Loucy (cell line): ENCODE results near the gene MEGF8.
"Not testable (repeated sequence)": the region's sequence is repeated elsewhere in the genome, so short reads cannot be mapped to it uniquely, and the experiment has no call there.

ENCODE experiments used
- H2AFZ ChIP-seq: fragments of 200-600 bp; sonication (generic); 2 replicates; pipeline ENCODE4 v1.6.0; 2016; ENCODE audit warnings: antibody characterized with exemption, mild to moderate bottlenecking, low read length, moderate library complexity
- H3F3A ChIP-seq: fragments of 200-600 bp; 2 replicates; pipeline ENCODE4 v1.6.0; 2016; ENCODE audit warnings: antibody characterized with exemption, low read depth, mild to moderate bottlenecking
- H3K27me3 ChIP-seq: fragments of 200-600 bp; sonication (generic); 2 replicates; pipeline ENCODE4 v1.6.1; 2014; ENCODE audit warnings: low read length, mild to moderate bottlenecking; ENCODE audit not compliant: insufficient read depth, poor library complexity, severe bottlenecking
- H3K36me3 ChIP-seq: fragments of 200-600 bp; sonication (generic); 2 replicates; pipeline ENCODE4 v1.6.1; 2016; ENCODE audit warnings: low read length; ENCODE audit not compliant: insufficient read depth
- H3K4me1 ChIP-seq: fragments of 200-600 bp; sonication (generic); 2 replicates; pipeline ENCODE4 v1.5.1; 2014; ENCODE audit warnings: low read length, mild to moderate bottlenecking; ENCODE audit not compliant: insufficient read depth, poor library complexity, severe bottlenecking
- H3K4me2 ChIP-seq: fragments of 200-600 bp; sonication (generic); 2 replicates; pipeline ENCODE4 v1.6.0; 2014; ENCODE audit warnings: antibody characterized with exemption, low read length, low read depth, mild to moderate bottlenecking; ENCODE audit not compliant: poor library complexity, severe bottlenecking
- H3K4me3 ChIP-seq: fragments of 200-600 bp; sonication (generic); 2 replicates; pipeline ENCODE4 v1.5.1; 2014; ENCODE audit warnings: low read length, mild to moderate bottlenecking, mixed read lengths; ENCODE audit not compliant: poor library complexity, severe bottlenecking
- H3K79me2 ChIP-seq: fragments of 200-600 bp; sonication (generic); 2 replicates; pipeline ENCODE4 v1.6.1; 2014; ENCODE audit warnings: low read length; ENCODE audit not compliant: insufficient read depth
- H3K9ac ChIP-seq: fragments of 200-600 bp; sonication (generic); 2 replicates; pipeline ENCODE4 v1.6.0; 2014; ENCODE audit warnings: mild to moderate bottlenecking, low read depth, low read length, moderate library complexity; ENCODE audit not compliant: poor library complexity, severe bottlenecking
- H3K9me2 ChIP-seq: fragments of 200-600 bp; sonication (generic); replicated peaks from 2 replicates; pipeline ENCODE4 v1.6.1; 2016; ENCODE audit warnings: low read depth, low read length, mixed read lengths
- H3K9me3 ChIP-seq: fragments of 200-600 bp; sonication (generic); 2 replicates; pipeline ENCODE4 v1.6.1; 2014; ENCODE audit warnings: mild to moderate bottlenecking, antibody characterized with exemption, low read length, low read depth; ENCODE audit not compliant: insufficient read depth
- H4K20me1 ChIP-seq: fragments of 200-600 bp; sonication (generic); 2 replicates; pipeline ENCODE4 v1.6.0; 2014; ENCODE audit warnings: antibody characterized with exemption, low read length, mild to moderate bottlenecking; ENCODE audit not compliant: insufficient read depth, poor library complexity, severe bottlenecking
- CTCF ChIP-seq: fragments of 200-600 bp; sonication (generic); conservative IDR thresholded peaks from 2 replicates; pipeline ENCODE4 v1.5.1; 2014; ENCODE audit warnings: mild to moderate bottlenecking, antibody characterized with exemption, low read length
- EZH2phosphoT487 ChIP-seq: fragments of 200-600 bp; IDR thresholded peaks from 2 replicates; pipeline ENCODE4 v1.6.1; 2018; ENCODE audit warnings: antibody characterized with exemption, mild to moderate bottlenecking, moderate library complexity, borderline replicate concordance

Gene MEGF8

GRCh38 chr19:42334697-42335373, 9.4 kb downstream of the MEGF8 start:
- TF ChIP-seq CTCF, result no peak
- TF ChIP-seq EZH2phosphoT487, result no peak
- H3K36me3 ChIP-seq, result peaks cover 12% of the 10 kb centered on the region; the same call in 1 of the 2 replicates

GRCh38 chr19:42335374-42335936, 10.0 kb downstream of the MEGF8 start:
- Histone ChIP-seq H3K27me3 (no peaks in the 10 kb centered on the region), H3K4me3 (no peak overlapping the region), H2AFZ (no peak overlapping the region), H3K79me2 (peaks cover 8% of the 10 kb centered on the region; the same call in 1 of the 2 replicates), H3K9me3 (no peaks in the 10 kb centered on the region), H4K20me1 (no peaks in the 10 kb centered on the region), H3F3A (no peaks in the 10 kb centered on the region), H3K9me2 (no peaks in the 10 kb centered on the region), H3K9ac (no peak overlapping the region), H3K4me2 (no peak overlapping the region), H3K36me3 (peaks cover 12% of the 10 kb centered on the region; the same call in 1 of the 2 replicates), H3K4me1 (no peaks in the 10 kb centered on the region)
- TF ChIP-seq EZH2phosphoT487 (no peak), CTCF (no peak)

More at GRCh38 chr19:42334697-42335373, 9.4 kb downstream of the MEGF8 start:
- H4K20me1 ChIP-seq, result no peaks in the 10 kb centered on the region
- H3K9ac ChIP-seq, result no peak overlapping the region
- no peak overlapping the region for H3K4me2 ChIP-seq
- no peaks in the 10 kb centered on the region for H3K27me3 ChIP-seq
- H3K4me3 ChIP-seq, result no peak overlapping the region
- peaks cover 13% of the 10 kb centered on the region; the same call in 1 of the 2 replicates for H3K79me2 ChIP-seq
- H3F3A ChIP-seq, result no peaks in the 10 kb centered on the region
- peaks cover 3% of the 10 kb centered on the region for H3K4me1 ChIP-seq
- H3K9me3 ChIP-seq, result no peaks in the 10 kb centered on the region
- H2AFZ ChIP-seq, result no peak overlapping the region
- H3K9me2 ChIP-seq, result no peaks in the 10 kb centered on the region

- TF ChIP-seq EZH2phosphoT487 (no peak), CTCF (no peak)
- H3K4me3 ChIP-seq, result no peak overlapping the region
- H3K4me2 ChIP-seq, result no peak overlapping the region
- H3K9me2 ChIP-seq, result no peaks in the 10 kb centered on the region
- no peak overlapping the region for H3K9ac ChIP-seq
- no peaks in the 10 kb centered on the region for H3F3A ChIP-seq
- H3K4me1 ChIP-seq, result no peaks in the 10 kb centered on the region
- H2AFZ ChIP-seq, result no peak overlapping the region
- H3K36me3 ChIP-seq, result peaks cover 12% of the 10 kb centered on the region; the same call in 1 of the 2 replicates
- H3K9me3 ChIP-seq, result no peaks in the 10 kb centered on the region
- H3K79me2 ChIP-seq, result peaks cover 3% of the 10 kb centered on the region; the same call in 1 of the 2 replicates
- no peaks in the 10 kb centered on the region for H3K27me3 ChIP-seq
- no peaks in the 10 kb centered on the region for H4K20me1 ChIP-seq
Observed at GRCh38 chr19:42335971-42336370, 10.5 kb downstream of the MEGF8 start.

- not testable (repeated sequence) for H4K20me1 ChIP-seq, H3K9ac ChIP-seq, H2AFZ ChIP-seq, H3F3A ChIP-seq, H3K9me2 ChIP-seq, H3K4me2 ChIP-seq, H3K4me3 ChIP-seq, H3K27me3 ChIP-seq, H3K4me1 ChIP-seq, H3K9me3 ChIP-seq, H3K79me2 ChIP-seq
- peaks cover 19% of the 10 kb centered on the region; the same call in 1 of the 2 replicates for H3K36me3 ChIP-seq
Observed at GRCh38 chr19:42339126-42339860, 13.9 kb downstream of the MEGF8 start.

- not testable (repeated sequence) for H3K4me3 ChIP-seq, H3K4me2 ChIP-seq, H4K20me1 ChIP-seq
Observed at GRCh38 chr19:42339922-42340321, 14.5 kb downstream of the MEGF8 start.

More at GRCh38 chr19:42339922-42340321, 14.5 kb downstream of the MEGF8 start:
- not testable (repeated sequence) for H3F3A ChIP-seq, H3K79me2 ChIP-seq, H3K9me3 ChIP-seq, H3K4me1 ChIP-seq, H2AFZ ChIP-seq, H3K9ac ChIP-seq, H3K27me3 ChIP-seq, H3K9me2 ChIP-seq
- peaks cover 19% of the 10 kb centered on the region; the same call in 1 of the 2 replicates for H3K36me3 ChIP-seq
